OCI-LY3 (cell line): ENCODE data around the gene CYP39A1.

Experiments used
- CTCF ChIP-seq: fragments of 200-600, 300-600 bp; sonication (generic); IDR thresholded peaks from 2 replicates; pipeline ENCODE4 v1.5.1; 2014; ENCODE audit warnings: antibody characterized with exemption, low read length, low read depth
- EZH2phosphoT487 ChIP-seq: fragments of 200-600 bp; shearing (Covaris generic); IDR thresholded peaks from 2 replicates; pipeline ENCODE4 v1.6.1; 2018; ENCODE audit warnings: antibody characterized with exemption, mixed run types, low read depth

GRCh38 chr6:46635462-46635861, 17.2 kb downstream of the CYP39A1 start:
- no peak for TF ChIP-seq EZH2phosphoT487
- TF ChIP-seq CTCF: no peak
